Transverse colon (tissue), 4 donors: ENCODE measurements around the gene STK11IP.

ENCODE experiments used
- EP300 ChIP-seq: sonication (generic); formaldehyde crosslinking; IDR thresholded peaks from one replicate; pipeline ENCODE4 v1.6.1; 2017; ENCODE audit warnings: antibody characterized with exemption, low read depth
- POLR2A ChIP-seq: fragments of 450-650 bp; IDR thresholded peaks from one replicate; pipeline ENCODE4 v1.6.1; 2016; ENCODE audit warnings: antibody characterized with exemption, mild to moderate bottlenecking, moderate library complexity
- POLR2AphosphoS5 ChIP-seq, 3 donors: sonication (generic); formaldehyde crosslinking; IDR thresholded peaks; one replicate each; pipeline ENCODE4 v1.6.1; 2016; ENCODE audit warnings: antibody characterized with exemption in 3 of 3
- TF ChIP-seq, protein P1 (sequence below), 5 experiments: fragments of 200-600 bp in 3 of 5; fragments of 450-650 bp in 2 of 5; sonication (generic) in 3 of 5; IDR thresholded peaks; 1 replicate in 2 of 5; 2 replicates in 3 of 5; pipeline ENCODE4 v1.5.1; 2016 to 2017; ENCODE audit warnings: antibody characterized with exemption in 5 of 5, inconsistent platforms in 3 of 5, mild to moderate bottlenecking in 2 of 5, moderate library complexity in 1 of 5

DNA sequence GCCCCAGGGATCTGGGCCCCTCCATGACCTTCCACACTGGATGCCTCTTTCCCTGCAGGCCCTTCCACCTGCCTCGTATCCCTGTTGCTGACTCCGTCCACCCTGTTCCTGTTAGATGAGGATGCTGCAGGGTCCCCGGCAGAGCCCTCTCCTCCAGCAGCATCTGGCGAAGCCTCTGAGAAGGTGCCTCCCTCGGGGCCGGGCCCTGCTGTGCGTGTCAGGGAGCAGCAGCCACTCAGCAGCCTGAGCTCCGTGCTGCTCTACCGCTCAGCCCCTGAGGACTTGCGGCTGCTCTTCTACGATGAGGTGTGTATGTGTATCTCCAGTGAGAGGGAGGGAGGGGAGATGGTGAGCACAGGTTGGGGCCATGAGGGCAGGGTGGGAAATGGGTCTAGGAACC is 17.4 kb downstream of the STK11IP start:
- TF ChIP-seq, protein P1, sequence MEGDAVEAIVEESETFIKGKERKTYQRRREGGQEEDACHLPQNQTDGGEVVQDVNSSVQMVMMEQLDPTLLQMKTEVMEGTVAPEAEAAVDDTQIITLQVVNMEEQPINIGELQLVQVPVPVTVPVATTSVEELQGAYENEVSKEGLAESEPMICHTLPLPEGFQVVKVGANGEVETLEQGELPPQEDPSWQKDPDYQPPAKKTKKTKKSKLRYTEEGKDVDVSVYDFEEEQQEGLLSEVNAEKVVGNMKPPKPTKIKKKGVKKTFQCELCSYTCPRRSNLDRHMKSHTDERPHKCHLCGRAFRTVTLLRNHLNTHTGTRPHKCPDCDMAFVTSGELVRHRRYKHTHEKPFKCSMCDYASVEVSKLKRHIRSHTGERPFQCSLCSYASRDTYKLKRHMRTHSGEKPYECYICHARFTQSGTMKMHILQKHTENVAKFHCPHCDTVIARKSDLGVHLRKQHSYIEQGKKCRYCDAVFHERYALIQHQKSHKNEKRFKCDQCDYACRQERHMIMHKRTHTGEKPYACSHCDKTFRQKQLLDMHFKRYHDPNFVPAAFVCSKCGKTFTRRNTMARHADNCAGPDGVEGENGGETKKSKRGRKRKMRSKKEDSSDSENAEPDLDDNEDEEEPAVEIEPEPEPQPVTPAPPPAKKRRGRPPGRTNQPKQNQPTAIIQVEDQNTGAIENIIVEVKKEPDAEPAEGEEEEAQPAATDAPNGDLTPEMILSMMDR (IDR thresholded peaks at IDR 0.05) = no peak
- TF ChIP-seq POLR2AphosphoS5 (IDR thresholded peaks at IDR 0.05) = no peak
- no peak for TF ChIP-seq POLR2A
- TF ChIP-seq EP300 = no peak
